Measurements from ENCODE around the gene RND2. TPM values are rescaled to one million over a fixed set of nuclear protein-coding genes. Genes with fewer than 3 reads are reported as not detected.

RND2 gene
- total and polyA plus RNA-seq, 2 donors (not counting 1 experiment from before 2014, with no cell fraction given) = 0.24 to 0.44 TPM

GRCh38 chr17:43020789-43021740 lies 4.0 kb upstream of the RND2 start:
- Histone ChIP-seq H2AFZ (ENCODE audit: insufficient read depth, low read depth, low read length, poor library complexity, severe bottlenecking) (peak overlapping the region; percentile 98), H3K79me2 (ENCODE audit: control insufficient read depth, insufficient read depth, low read length) (no peaks in the 10 kb centered on the region), H3K4me3 (ENCODE audit: control extremely low read depth in 1 of 5, extremely low read depth in 1 of 5, insufficient read depth in 1 of 5, low read depth in 2 of 5, low read length in 4 of 5) (peak overlapping the region; percentile 22 to 91 (median 81)), H3K27me3 (replicated peaks in 1 of 4; ENCODE audit: control extremely low read depth in 1 of 4, control insufficient read depth in 3 of 4, insufficient read depth in 4 of 4, low read length in 3 of 4) (no peaks in the 10 kb centered on the region), H3K27ac (ENCODE audit: low read length in 2 of 2) (peak overlapping the region in 1 of 2 donors; percentile 29), H3K4me2 (replicated peaks; ENCODE audit: low read depth, low read length, poor library complexity, severe bottlenecking) (peak overlapping the region; percentile 97), H3K9me3 (ENCODE audit: control extremely low read depth in 1 of 3, control insufficient read depth in 2 of 3, insufficient read depth in 1 of 3, low read length in 2 of 3) (no peaks in the 10 kb centered on the region), H3K36me3 (replicated peaks in 1 of 2; ENCODE audit: control extremely low read depth in 1 of 2, control insufficient read depth in 1 of 2, extremely low read depth in 1 of 2, insufficient read depth in 2 of 2, low read length in 1 of 2) (no peaks in the 10 kb centered on the region), H3K4me1 (ENCODE audit: control insufficient read depth in 2 of 2, insufficient read depth in 2 of 2, low read length in 2 of 2) (peaks cover 9 to 31% of the 10 kb centered on the region in 2 donors), H3K9ac (ENCODE audit: low read length) (peak overlapping the region; percentile 94), H4K20me1 (ENCODE audit: control insufficient read depth, insufficient read depth, low read length, poor library complexity, severe bottlenecking) (no peaks in the 10 kb centered on the region)
- intact Hi-C loops (cut with micrococcal nuclease) = no loop called here
- no peak for TF ChIP-seq CTCF (IDR thresholded peaks at IDR 0.05)
- TF ChIP-seq EZH2 (IDR thresholded peaks at IDR 0.05; ENCODE audit: borderline replicate concordance, insufficient read depth, low read depth, low read length, poor library complexity, severe bottlenecking) = no peak
- ChIA-PET CTCF (interaction anchor here (1.0 to 1.5 kb wide), 4 partner anchors 15 to 318 kb away, joined by 3 to 5 read pairs (median 4); partner anchors contain the start of genes IFI35 and RPL27), POLR2A (interaction anchor here (0.6 to 2.4 kb wide), 6 partner anchors 23 to 524 kb away, joined by 3 to 15 read pairs (median 5); partner anchors contain the start of genes RPL27 and TMEM106A)
- ATAC-seq (ENCODE audit: low read depth) (peak; percentile 5), DNase-seq (peak; percentile 77)
- peaks cover 35% of the 10 kb centered on the region for H3K4me1 Mint-ChIP-seq
- peak overlapping the region; percentile 91 for H3K27ac Mint-ChIP-seq
- H3K4me3 Mint-ChIP-seq = peak overlapping the region; percentile 97
- H3K27me3 Mint-ChIP-seq = no peaks in the 10 kb centered on the region
- WGBS (ENCODE audit: insufficient coverage) = 23% methylated on average over 12 of the region's 40 CpGs
- no peaks in the 10 kb centered on the region for H3K9me3 Mint-ChIP-seq (ENCODE audit: insufficient read depth)

Data from B cell (primary cell).